RWPE1 (cell line): ENCODE data around the gene PTGDS.

Experiments
- CTCF ChIA-PET: fragments of 350-600 bp; sonication (Branson Sonifier 250); formaldehyde crosslinking; extraction: SDS; loops from one replicate; lab custom pipeline; 2021; lab: Yijun Ruan, JAX
- POLR2A ChIA-PET: fragments of 400-600 bp; formaldehyde crosslinking; extraction: SDS; loops from one replicate; lab custom pipeline; 2020; ENCODE audit warnings: antibody characterized with exemption; ENCODE audit not compliant: low non-redundant PET; lab: Yijun Ruan, JAX
- DNase-seq: peaks from one replicate; pipeline ENCODE4 v3.0.0; 2012; ENCODE audit warnings: low spot score
- H3K27ac ChIP-seq: fragments of 450-650 bp; 2 replicates; pipeline ENCODE4 v1.5.1; 2017
- TF ChIP-seq, protein P1 (sequence below): fragments of 450-650 bp; conservative IDR thresholded peaks from 2 replicates; pipeline ENCODE4 v1.5.1; 2017; ENCODE audit warnings: low read depth, mild to moderate bottlenecking

Gene PTGDS

GRCh38 chr9:136969774-136970173 lies 7.5 kb upstream of the PTGDS start:
- no peak overlapping the region for H3K27ac ChIP-seq
- no peak for DNase-seq
- POLR2A ChIA-PET = interaction anchor here (0.7 kb wide), 1 partner anchor 22 kb away, joined by 3 read pairs; no protein-coding TSS in a partner anchor
- TF ChIP-seq, protein P1, sequence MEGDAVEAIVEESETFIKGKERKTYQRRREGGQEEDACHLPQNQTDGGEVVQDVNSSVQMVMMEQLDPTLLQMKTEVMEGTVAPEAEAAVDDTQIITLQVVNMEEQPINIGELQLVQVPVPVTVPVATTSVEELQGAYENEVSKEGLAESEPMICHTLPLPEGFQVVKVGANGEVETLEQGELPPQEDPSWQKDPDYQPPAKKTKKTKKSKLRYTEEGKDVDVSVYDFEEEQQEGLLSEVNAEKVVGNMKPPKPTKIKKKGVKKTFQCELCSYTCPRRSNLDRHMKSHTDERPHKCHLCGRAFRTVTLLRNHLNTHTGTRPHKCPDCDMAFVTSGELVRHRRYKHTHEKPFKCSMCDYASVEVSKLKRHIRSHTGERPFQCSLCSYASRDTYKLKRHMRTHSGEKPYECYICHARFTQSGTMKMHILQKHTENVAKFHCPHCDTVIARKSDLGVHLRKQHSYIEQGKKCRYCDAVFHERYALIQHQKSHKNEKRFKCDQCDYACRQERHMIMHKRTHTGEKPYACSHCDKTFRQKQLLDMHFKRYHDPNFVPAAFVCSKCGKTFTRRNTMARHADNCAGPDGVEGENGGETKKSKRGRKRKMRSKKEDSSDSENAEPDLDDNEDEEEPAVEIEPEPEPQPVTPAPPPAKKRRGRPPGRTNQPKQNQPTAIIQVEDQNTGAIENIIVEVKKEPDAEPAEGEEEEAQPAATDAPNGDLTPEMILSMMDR = no peak
- CTCF ChIA-PET = interaction anchor here (0.6 to 0.7 kb wide), 2 partner anchors 19 kb away, joined by 3 read pairs; no protein-coding TSS in a partner anchor

- TF ChIP-seq, protein P1 = no peak
- CTCF ChIA-PET = interaction anchor here (0.7 kb wide), 1 partner anchor 120 kb away, joined by 4 read pairs; no protein-coding TSS in a partner anchor
- DNase-seq = no peak
- POLR2A ChIA-PET = interaction anchor here (0.7 kb wide), 1 partner anchor 23 kb away, joined by 3 read pairs; no protein-coding TSS in a partner anchor
- no peak overlapping the region for H3K27ac ChIP-seq
Observed at GRCh38 chr9:136970361-136970760, 6.9 kb upstream of the PTGDS start.

GRCh38 chr9:136971746-136972145 lies 5.6 kb upstream of the PTGDS start:
- TF ChIP-seq, protein P1 = no peak
- H3K27ac ChIP-seq = no peak overlapping the region; the same call in 1 of the 2 replicates
- ChIA-PET POLR2A (no interaction called here), CTCF (interaction anchor here (0.5 to 1.3 kb wide), 2 partner anchors 57 to 265 kb away, joined by 3 to 4 read pairs; no protein-coding TSS in a partner anchor)
- DNase-seq = no peak

GRCh38 chr9:136972335-136972734 lies 5.0 kb upstream of the PTGDS start:
- TF ChIP-seq, protein P1 = no peak
- H3K27ac ChIP-seq = peak overlapping the region; percentile 80; the same call in 1 of the 2 replicates
- CTCF ChIA-PET = interaction anchor here (1.3 kb wide), 1 partner anchor 56 kb away, joined by 3 read pairs; no protein-coding TSS in a partner anchor
- DNase-seq = no peak
- POLR2A ChIA-PET = no interaction called here

- ChIA-PET CTCF (interaction anchor here (1.0 to 1.3 kb wide), 2 partner anchors 10 to 56 kb away, joined by 3 read pairs; no protein-coding TSS in a partner anchor), POLR2A (no interaction called here)
- TF ChIP-seq, protein P1 = no peak
Observed at GRCh38 chr9:136972743-136973142, 4.6 kb upstream of the PTGDS start.

DNA sequence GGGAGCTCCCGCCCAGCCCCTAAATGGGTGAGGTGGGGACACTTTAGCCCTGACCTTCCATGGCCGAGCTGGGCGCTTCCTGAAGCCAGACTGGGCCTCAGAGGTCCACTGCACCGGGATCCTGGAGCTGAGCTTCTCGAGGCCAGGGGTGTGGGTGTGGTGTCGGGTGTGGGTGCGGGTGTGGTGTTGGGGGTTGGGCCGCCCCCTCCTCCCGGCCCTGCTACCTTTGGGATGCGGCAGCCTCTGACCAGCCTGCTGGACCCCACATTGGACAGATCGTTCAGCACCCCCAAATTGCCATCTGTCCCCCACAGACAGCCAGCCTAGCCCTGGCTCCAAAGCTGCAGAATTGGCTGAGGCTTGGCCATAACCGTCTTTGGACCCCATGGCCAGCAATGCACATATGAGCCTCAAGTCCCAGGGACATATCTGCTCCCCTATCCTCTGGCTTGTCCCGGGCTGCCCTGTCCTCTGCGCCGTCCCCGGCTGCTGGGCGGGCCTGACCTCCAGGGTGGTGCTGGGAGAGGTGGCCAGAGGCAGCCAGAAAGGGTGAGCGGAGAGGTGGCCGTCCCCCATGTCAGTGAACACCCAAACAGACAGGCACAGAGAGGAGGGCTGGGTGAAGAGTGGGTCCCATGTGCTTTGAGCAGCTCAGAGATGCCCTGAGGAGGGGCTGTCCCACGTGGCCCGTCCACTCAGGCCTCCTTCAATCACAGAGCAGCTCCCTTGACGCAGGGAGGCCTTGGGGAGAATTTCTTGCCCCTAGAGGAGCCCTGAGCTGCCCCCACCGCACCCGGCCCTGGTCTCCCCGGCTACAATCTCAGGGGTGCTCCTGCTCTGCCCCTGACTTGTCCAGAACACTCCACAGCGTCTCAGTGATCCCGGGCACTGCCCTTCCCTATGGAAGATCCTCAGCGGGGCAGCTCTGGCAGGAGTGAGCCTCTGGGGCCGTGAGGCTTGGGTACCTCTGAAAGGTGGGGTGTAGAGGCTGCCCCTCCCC lies 3.4 kb upstream of the PTGDS start:
- H3K27ac ChIP-seq = peak overlapping the region; percentile 80
- TF ChIP-seq, protein P1 = no peak
- no peak for DNase-seq
- CTCF ChIA-PET = interaction anchor here (0.6 to 1.7 kb wide), 4 partner anchors 9 to 73 kb away, joined by 3 to 4 read pairs (median 4); partner anchors contain the start of gene NPDC1
- POLR2A ChIA-PET = no interaction called here

More at GRCh38 chr9:136972743-136973142, 4.6 kb upstream of the PTGDS start:
- peak overlapping the region; percentile 80 for H3K27ac ChIP-seq
- no peak for DNase-seq
